GM23338 (cell line): Measurements from ENCODE around the gene C17orf78.
A peak's percentile ranks its signal among the peaks of the same experiment; 100 is the strongest.

Experiments used
- CREB1 ChIP-seq: fragments of 250-450 bp; sonication (Bioruptor Pico); IDR thresholded peaks from 2 replicates; pipeline ENCODE4 v1.5.0; 2020; ENCODE audit warnings: low read depth, mild to moderate bottlenecking, moderate library complexity
- CTCF ChIP-seq, 2 experiments: fragments of 200-600 bp in 1 of 2; sonication (generic) in 1 of 2; conservative IDR thresholded peaks; 2 replicates each; pipeline versions ENCODE4 v1.5.1 to v1.6.1; 2016 to 2017; ENCODE audit warnings: antibody characterized with exemption in 2 of 2, low read depth in 2 of 2, mild to moderate bottlenecking in 2 of 2, moderate library complexity in 1 of 2
- EZH2 ChIP-seq: fragments of 200-600 bp; sonication (generic); IDR thresholded peaks from one replicate; pipeline ENCODE4 v1.8.0; 2017; ENCODE audit warnings: antibody characterized with exemption, mild to moderate bottlenecking, low read depth; ENCODE audit not compliant: unreplicated experiment
- EZH2phosphoT487 ChIP-seq: fragments of 200-600 bp; sonication (generic); IDR thresholded peaks from one replicate; pipeline ENCODE4 v1.8.1; 2018; ENCODE audit warnings: antibody characterized with exemption; ENCODE audit not compliant: unreplicated experiment
- POLR2AphosphoS5 ChIP-seq: IDR thresholded peaks from 2 replicates; pipeline ENCODE4 v1.6.1; 2016; ENCODE audit warnings: antibody characterized with exemption, low read depth
- REST ChIP-seq: IDR thresholded peaks from one replicate; pipeline ENCODE4 v1.6.1; 2018; ENCODE audit warnings: antibody characterized with exemption; ENCODE audit not compliant: unreplicated experiment
- ZNF331 ChIP-seq: fragments of 250-450 bp; sonication (Bioruptor Pico); IDR thresholded peaks from 2 replicates; pipeline ENCODE4 v1.5.0; 2020; ENCODE audit warnings: low read depth, mild to moderate bottlenecking, moderate library complexity

GRCh38 chr17:37373530-37374159 lies 2.1 kb upstream of the C17orf78 start:
- TF ChIP-seq CTCF (conservative IDR thresholded peaks at IDR 0.05; ENCODE audit: low read depth in 2 of 2) = peak; percentile 99 to 100
- no peak for TF ChIP-seq POLR2AphosphoS5
- no peak for TF ChIP-seq EZH2phosphoT487
- no peak for TF ChIP-seq CREB1 (CRISPR knock-in tag)
- no peak for TF ChIP-seq ZNF331 (CRISPR knock-in tag)
- no peak for TF ChIP-seq REST
- TF ChIP-seq EZH2 = no peak
